ENCODE measurements around the gene DENND4A. TPM values are rescaled to one million over a fixed set of nuclear protein-coding genes. Genes with fewer than 3 reads are reported as not detected.

The DENND4A gene
- total and polyA plus RNA-seq, 9 of the 15 experiments (the other 6 are each of a cell fraction or from before 2014, with no cell fraction given), result 6.8 to 32.3 (median 19.9) TPM

DNA sequence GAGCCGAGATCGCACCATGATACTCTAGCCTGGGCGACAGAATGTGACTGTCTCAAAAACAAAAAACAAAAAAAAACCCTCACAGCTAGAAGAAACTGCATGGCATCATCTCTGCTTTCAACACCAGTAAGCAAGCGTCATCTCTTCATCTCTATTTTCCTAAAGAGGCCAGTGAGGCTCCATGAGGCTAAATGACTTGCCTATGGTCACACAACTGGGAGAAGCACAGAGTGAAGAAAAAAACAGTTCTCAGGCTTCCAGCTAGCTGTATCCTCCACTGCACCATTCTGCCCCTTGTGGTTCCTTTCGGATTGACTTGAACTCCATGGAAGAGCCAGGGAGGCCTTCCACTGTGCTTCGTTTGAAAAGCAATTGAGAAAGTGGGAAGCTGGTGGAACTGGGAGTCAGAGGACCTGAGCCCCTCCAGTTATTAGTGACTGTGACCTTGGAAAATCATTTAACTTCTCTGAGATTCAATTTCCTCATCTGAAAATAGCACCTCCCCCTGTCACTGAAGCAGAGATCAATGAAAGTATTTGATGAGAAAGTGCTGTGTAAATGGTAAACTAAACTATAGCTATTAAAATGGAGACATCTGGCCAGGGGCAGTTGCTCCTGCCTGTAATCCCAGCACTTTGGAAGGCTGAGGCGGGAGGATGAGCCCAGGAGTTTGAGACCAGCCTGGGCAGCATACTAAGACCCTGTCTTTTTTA lies 32.1 kb upstream of the DENND4A start (continued):
- TF ChIP-seq YY1 (IDR thresholded peaks at IDR 0.05; ENCODE audit: borderline replicate concordance in 1 of 3, control insufficient read depth in 1 of 3, extremely low read depth in 1 of 3, insufficient read depth in 3 of 3, insufficient read length in 1 of 3, insufficient replicate concordance in 2 of 3, low read depth in 1 of 3, low read length in 2 of 3) (peak in 1 of 3 experiments; percentile 32), ZNF3 (CRISPR knock-in tag; IDR thresholded peaks at IDR 0.05) (no peak), POLR2AphosphoS5 (IDR thresholded peaks at IDR 0.05; ENCODE audit: control insufficient read depth, insufficient read depth, low read depth, low read length) (no peak), SMARCC2 (IDR thresholded peaks at IDR 0.05; ENCODE audit: low read depth) (peak; percentile 47; the same call in 1 of the 2 replicates), ZNF239 (CRISPR knock-in tag; IDR thresholded peaks at IDR 0.05) (no peak), GATAD2B (IDR thresholded peaks at IDR 0.05; ENCODE audit: borderline replicate concordance) (peak; percentile 54; the same call in 1 of the 2 replicates), ZNF263 (CRISPR knock-in tag; IDR thresholded peaks at IDR 0.05; ENCODE audit: borderline replicate concordance) (peak; percentile 48; the same call in 1 of the 2 replicates), EP400 (IDR thresholded peaks at IDR 0.05) (0 out of 2 replicates have a peak, but pooled peaks have one; percentile 17), ZNF384 (IDR thresholded peaks at IDR 0.05; ENCODE audit: low read depth, low read length) (peak; percentile 94), HDGF (IDR thresholded peaks at IDR 0.05) (0 out of 2 replicates have a peak, but pooled peaks have one; percentile 58), SMC3 (conservative IDR thresholded peaks at IDR 0.05; ENCODE audit: insufficient read depth, low read depth, low read length) (peak; percentile 56; the same call in 1 of the 2 replicates), ZFX (CRISPR knock-in tag; IDR thresholded peaks at IDR 0.05) (0 out of 2 replicates have a peak, but pooled peaks have one; percentile 25), L3MBTL2 (IDR thresholded peaks at IDR 0.05) (peak; percentile 37; the same call in 1 of the 2 replicates), CTBP1 (IDR thresholded peaks at IDR 0.05; ENCODE audit: borderline replicate concordance) (0 out of 2 replicates have a peak, but pooled peaks have one; percentile 33), EP300 (IDR thresholded peaks at IDR 0.05; ENCODE audit: low read length) (0 out of 2 replicates have a peak, but pooled peaks have one; percentile 34), MAFF (IDR thresholded peaks at IDR 0.05; ENCODE audit: low read length) (0 out of 2 replicates have a peak, but pooled peaks have one; percentile 1), HDAC2 (IDR thresholded peaks at IDR 0.05) (no peak), MCM7 (IDR thresholded peaks at IDR 0.05) (no peak)
- TF ChIP-seq, protein P1, sequence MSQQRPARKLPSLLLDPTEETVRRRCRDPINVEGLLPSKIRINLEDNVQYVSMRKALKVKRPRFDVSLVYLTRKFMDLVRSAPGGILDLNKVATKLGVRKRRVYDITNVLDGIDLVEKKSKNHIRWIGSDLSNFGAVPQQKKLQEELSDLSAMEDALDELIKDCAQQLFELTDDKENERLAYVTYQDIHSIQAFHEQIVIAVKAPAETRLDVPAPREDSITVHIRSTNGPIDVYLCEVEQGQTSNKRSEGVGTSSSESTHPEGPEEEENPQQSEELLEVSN (IDR thresholded peaks at IDR 0.05; ENCODE audit: borderline replicate concordance in 1 of 2, extremely low read depth in 1 of 2, insufficient read depth in 1 of 2, insufficient read length in 1 of 2, low read depth in 1 of 2, low read length in 1 of 2, poor library complexity in 1 of 2, severe bottlenecking in 1 of 2), result no peak
- TF ChIP-seq, protein P2, sequence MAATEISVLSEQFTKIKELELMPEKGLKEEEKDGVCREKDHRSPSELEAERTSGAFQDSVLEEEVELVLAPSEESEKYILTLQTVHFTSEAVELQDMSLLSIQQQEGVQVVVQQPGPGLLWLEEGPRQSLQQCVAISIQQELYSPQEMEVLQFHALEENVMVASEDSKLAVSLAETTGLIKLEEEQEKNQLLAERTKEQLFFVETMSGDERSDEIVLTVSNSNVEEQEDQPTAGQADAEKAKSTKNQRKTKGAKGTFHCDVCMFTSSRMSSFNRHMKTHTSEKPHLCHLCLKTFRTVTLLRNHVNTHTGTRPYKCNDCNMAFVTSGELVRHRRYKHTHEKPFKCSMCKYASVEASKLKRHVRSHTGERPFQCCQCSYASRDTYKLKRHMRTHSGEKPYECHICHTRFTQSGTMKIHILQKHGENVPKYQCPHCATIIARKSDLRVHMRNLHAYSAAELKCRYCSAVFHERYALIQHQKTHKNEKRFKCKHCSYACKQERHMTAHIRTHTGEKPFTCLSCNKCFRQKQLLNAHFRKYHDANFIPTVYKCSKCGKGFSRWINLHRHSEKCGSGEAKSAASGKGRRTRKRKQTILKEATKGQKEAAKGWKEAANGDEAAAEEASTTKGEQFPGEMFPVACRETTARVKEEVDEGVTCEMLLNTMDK (IDR thresholded peaks at IDR 0.05; ENCODE audit: borderline replicate concordance, insufficient read depth, low read depth, low read length, poor library complexity, severe bottlenecking), result peak; percentile 79
